Adrenal gland (tissue), 19 donors: Measurements from ENCODE around the gene RPAP2. TPM values are rescaled to one million over a fixed set of nuclear protein-coding genes. Genes with fewer than 3 reads are reported as not detected.
"Not testable (repeated sequence)": the region's sequence is repeated elsewhere in the genome, so short reads cannot be mapped to it uniquely, and the experiment has no call there.

Experiments
- DNase-seq, 7 donors: peaks; one replicate each; pipeline ENCODE4 v3.0.0-alpha.2; 2019 to 2020
- H3K27ac ChIP-seq, 5 donors: fragments of 200-600 bp; sonication (generic) in 4 of 5; 1 replicate in 3 of 5; 2 replicates in 2 of 5; pipeline versions ENCODE4 v1.5.1 to v1.8.0; 2016 to 2020; ENCODE audit warnings: mild to moderate bottlenecking in 1 of 5
- H3K27me3 ChIP-seq: fragments of 200-600 bp; 2 replicates; pipeline ENCODE4 v1.8.0; 2021
- H3K36me3 ChIP-seq, 2 donors: fragments of 200-600 bp; replicated peaks in 1 of 2; 1 replicate in 1 of 2; 2 replicates in 1 of 2; pipeline versions ENCODE4 v1.5.1 to v1.8.0; 2018 to 2022
- H3K4me1 ChIP-seq, 2 donors: fragments of 200-600 bp; replicated peaks in 1 of 2; 1 replicate in 1 of 2; 2 replicates in 1 of 2; pipeline versions ENCODE4 v1.5.1 to v1.8.0; 2018 to 2021
- H3K4me3 ChIP-seq, 4 donors: fragments of 200-600 bp; sonication (generic) in 3 of 4; one replicate each; pipeline ENCODE4 v1.5.1; 2016 to 2018
- H3K9me3 ChIP-seq, 3 donors: fragments of 200-600 bp; sonication (generic) in 1 of 3; replicated peaks in 1 of 3; 1 replicate in 2 of 3; 2 replicates in 1 of 3; pipeline versions ENCODE4 v1.5.1 to v1.8.0; 2016 to 2021
- CTCF ChIP-seq, 6 experiments: fragments of 450-650 bp in 4 of 6; fragments of 200-600 bp in 2 of 6; sonication (generic) in 1 of 6; IDR thresholded peaks; 1 replicate in 5 of 6; 2 replicates in 1 of 6; pipeline versions ENCODE4 v1.5.1 to v1.8.0; 2016 to 2021; ENCODE audit warnings: antibody characterized with exemption in 6 of 6, mild to moderate bottlenecking in 2 of 6, moderate library complexity in 1 of 6
- POLR2A ChIP-seq, 2 donors: fragments of 450-650 bp; IDR thresholded peaks; one replicate each; pipeline ENCODE4 v1.6.1; 2017; ENCODE audit warnings: antibody characterized with exemption in 2 of 2, mild to moderate bottlenecking in 2 of 2, moderate library complexity in 1 of 2
- WGBS, 4 donors: extraction: QIAGEN DNeasy Blood & Tissue Kit in 2 of 4; methylation state at CpG; one replicate each; pipeline versions ENCODE4 v1.1.5 to v1.1.7; 2013 to 2017; 5-methylcytosine and 5-hydroxymethylcytosine counted together
- intact Hi-C, 2 donors: fragments of 100-400 bp; cut with DNase I; formaldehyde crosslinking; loops; one replicate each; pipeline versions ENCODE4 v1.14.1 to v1.15.0; 2022 to 2023
- long read RNA-seq, 10 donors: library from polyadenylated mRNA in 3 of 10; unstranded in 2 of 10; stranded (forward) in 1 of 10; transcript quantifications; one replicate each; pipeline ENCODE4 v2.0.0 and lab custom pipeline, GENCODE V29; 2021 to 2026
- polyA plus RNA-seq, 3 donors: library from polyadenylated mRNA; stranded (reverse); fragments of 200-250 nt in 2 of 3; fragments of 350-450 nt in 1 of 3; fragmentation: Illumina TruSeq in 1 of 3; extraction: RNeasy Lipid Tissue Mini Kit (QIAGEN cat#74804) in 1 of 3; gene quantifications; one replicate each; pipeline ENCODE4 v1.2.3, GENCODE V29; 2013 to 2014
- total RNA-seq, 9 donors: library from RNA; depleted of rRNA in 4 of 9; stranded (reverse); fragments of >200 nt in 4 of 9; fragments of 120-200 nt in 1 of 9; fragmentation: NEBNext Ultra II Directional in 1 of 9; extraction: Animal tissue kit (Norgen Biotek cat#: 25700) in 1 of 9; gene quantifications; one replicate each; pipeline versions ENCODE4 v1.1.0 to v1.2.4, GENCODE V29; 2013 to 2023
- donor health status: healthy with polysubstance abuse.
- donor health status: Bipolar disorder and iron deficiency.
- donor health status: DM: yes; HTN: yes; CAD: no.
- donor health status: DM: no; HTN: no; CAD: no.
- donor health status: DM: no; HTN: no; CAD: no.
- donor health status: DM: yes; HTN: yes; CAD: no.

The RPAP2 gene
- total RNA-seq (10 to 100 TPM in 7 of 9 donors, 1 to 10 TPM in 2; 2.3 to 29.0 (median 16.5) TPM), polyA plus RNA-seq (10 to 100 TPM in 2 of 3 donors, 1 to 10 TPM in 1; 8.3 to 24.6 (median 12.0) TPM)
- long read RNA-seq, donor 1: 0 reads
- long read RNA-seq, donor 2, full-length matches to known transcripts: 1 of 1 reads
- long read RNA-seq, donor 2, partial matches to known transcripts: 0 of 1 reads
- long read RNA-seq, donor 2, other reads (novel, unspliced or antisense): 0 of 1 reads
- long read RNA-seq, donor 3, full-length matches to known transcripts: 1 of 1 reads
- long read RNA-seq, donor 3, partial matches to known transcripts: 0 of 1 reads
- long read RNA-seq, donor 3, other reads (novel, unspliced or antisense): 0 of 1 reads
- long read RNA-seq, donor 4, partial matches to known transcripts: 4 of 8 reads
- long read RNA-seq, donor 4, other reads (novel, unspliced or antisense): 4 of 8 reads
- long read RNA-seq, donor 5, full-length matches to known transcripts: 8 of 11 reads
- long read RNA-seq, donor 5, partial matches to known transcripts: 1 of 11 reads
- long read RNA-seq, donor 5, other reads (novel, unspliced or antisense): 2 of 11 reads
- long read RNA-seq, donor 6, full-length matches to known transcripts: 1 of 9 reads
- long read RNA-seq, donor 6, partial matches to known transcripts: 4 of 9 reads
- long read RNA-seq, donor 6, other reads (novel, unspliced or antisense): 4 of 9 reads
- long read RNA-seq, donor 7: 0 reads
- long read RNA-seq, donor 8, full-length matches to known transcripts: 1 of 1 reads
- long read RNA-seq, donor 8, partial matches to known transcripts: 0 of 1 reads
- long read RNA-seq, donor 8, other reads (novel, unspliced or antisense): 0 of 1 reads
- long read RNA-seq, donor 9, full-length matches to known transcripts: 1 of 1 reads
- long read RNA-seq, donor 9, partial matches to known transcripts: 0 of 1 reads
- long read RNA-seq, donor 9, other reads (novel, unspliced or antisense): 0 of 1 reads
- long read RNA-seq, donor 10, full-length matches to known transcripts: 1 of 1 reads
- long read RNA-seq, donor 10, partial matches to known transcripts: 0 of 1 reads
- long read RNA-seq, donor 10, other reads (novel, unspliced or antisense): 0 of 1 reads

GRCh38 chr1:92298573-92299476 is at the start of gene RPAP2, which contains the start of gene GLMN:
Gene RPAP2, plus strand, starts transcription at chr1:92299059. Its CDS starts 15 bp downstream, at chr1:92299074.
Gene GLMN, minus strand, starts transcription at chr1:92298987. Its CDS starts 988 bp downstream, at chr1:92297999.
- Histone ChIP-seq H3K27ac (peak within 1 kb of the TSS; percentile 72 to 96 (median 92)), H3K4me3 (peak within 1 kb of the TSS; percentile 18 to 81 (median 75)), H3K27me3 (no peaks in the 10 kb centered on the region), H3K4me1 (peaks cover 6 to 26% of the 10 kb centered on the region in 2 donors), H3K36me3 (peaks cover 0 to 3% of the 10 kb centered on the region in 2 donors), H3K9me3 (no peaks in the 10 kb centered on the region)
- peak; percentile 73 to 84 (median 82) for DNase-seq
- 0% methylated on average over 3 to 76 of the region's 76 CpGs for WGBS, 4 donors
- peak in 1 of 6 experiments; percentile 22 for TF ChIP-seq CTCF (IDR thresholded peaks at IDR 0.05)
- TF ChIP-seq POLR2A (IDR thresholded peaks at IDR 0.05): peak; percentile 53 to 86
- intact Hi-C loops: loop anchor here (10.0 kb wide), 2 partner anchors 304 to 784 kb away; no protein-coding TSS in a partner anchor

DNA sequence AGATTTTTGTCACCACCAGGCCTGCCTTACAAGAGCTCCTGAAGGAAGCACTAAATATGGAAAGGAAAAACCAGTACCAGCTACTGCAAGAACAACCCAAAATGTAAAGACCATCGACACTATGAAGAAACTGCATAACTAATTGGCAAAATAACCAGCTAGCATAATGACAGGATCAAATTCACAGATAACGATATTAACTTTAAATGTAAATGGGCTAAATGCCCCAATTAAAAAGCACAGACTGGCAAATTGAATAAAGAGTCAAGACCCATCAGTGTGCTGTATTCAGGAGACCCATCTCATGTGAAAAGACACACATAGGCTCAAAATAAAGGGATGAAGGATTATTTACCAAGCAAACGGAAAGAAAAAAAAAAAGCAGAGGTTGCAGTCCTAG is 44.1 kb upstream of the RPAP2 start:
- intact Hi-C loops, H3K27me3 ChIP-seq, H3K4me3 ChIP-seq, DNase-seq, H3K4me1 ChIP-seq, H3K27ac ChIP-seq, H3K9me3 ChIP-seq: not testable (repeated sequence)
- peaks cover 0 to 13% of the 10 kb centered on the region in 2 donors for H3K36me3 ChIP-seq
- 61 to 77% (median 71%) methylated on average over 3 of the region's 3 CpGs for WGBS, 4 donors

GRCh38 chr1:92259350-92259749 is 39.5 kb upstream of the RPAP2 start:
- Histone ChIP-seq H3K36me3 (peaks cover 0 to 7% of the 10 kb centered on the region in 2 donors), H3K4me1 (no peaks in the 10 kb centered on the region), H3K9me3 (peaks cover 0 to 5% (median 0%) of the 10 kb centered on the region in 3 donors), H3K4me3 (no peak overlapping the region), H3K27ac (no peak overlapping the region), H3K27me3 (no peaks in the 10 kb centered on the region)
- no peak for DNase-seq
- TF ChIP-seq CTCF (IDR thresholded peaks at IDR 0.05) (no peak), POLR2A (IDR thresholded peaks at IDR 0.05) (no peak)
- 65 to 92% (median 74%) methylated on average over 1 of the region's 1 CpG for WGBS, 4 donors
- intact Hi-C loops: no loop called here

DNA sequence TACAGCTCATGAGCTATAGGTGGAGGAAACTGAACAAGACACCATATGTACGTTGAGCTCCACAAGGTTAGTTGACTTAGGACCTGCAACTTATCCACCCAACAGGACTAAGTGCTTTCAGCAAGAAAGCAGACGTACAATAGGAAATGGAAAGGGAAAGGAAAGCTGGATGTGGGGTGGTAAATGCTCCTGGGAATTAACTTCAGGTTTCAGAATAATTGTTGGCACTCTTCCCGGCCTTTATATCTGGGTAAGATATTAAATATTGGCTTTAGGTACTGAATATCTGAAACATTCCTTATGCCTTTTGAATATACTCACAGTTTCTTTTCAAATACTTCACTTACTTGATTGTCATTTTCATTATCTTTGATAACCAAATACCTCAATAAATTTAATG is 36.3 kb upstream of the RPAP2 start:
- Histone ChIP-seq H3K27ac (no peak overlapping the region), H3K27me3 (no peaks in the 10 kb centered on the region), H3K4me1 (no peaks in the 10 kb centered on the region), H3K36me3 (peaks cover 0 to 7% of the 10 kb centered on the region in 2 donors), H3K9me3 (peaks cover 0 to 5% (median 0%) of the 10 kb centered on the region in 3 donors), H3K4me3 (no peak overlapping the region)
- 92 to 96% (median 94%) methylated on average over 3 of the region's 3 CpGs for WGBS, 4 donors
- DNase-seq: no peak
- intact Hi-C loops: no loop called here
- TF ChIP-seq CTCF (IDR thresholded peaks at IDR 0.05): no peak
- TF ChIP-seq POLR2A (IDR thresholded peaks at IDR 0.05): no peak
